Pancreas (tissue), 10 donors: ENCODE data around the gene TLX3. TPM values are rescaled to one million over a fixed set of nuclear protein-coding genes. Genes with fewer than 3 reads are reported as not detected.

Experiments
- ATAC-seq, 4 donors: fragments of 200-7000 bp; cut with Tn5 transposase; one replicate each; pipeline versions ENCODE4 v1.8.0 to v1.9.1; 2020; ENCODE audit warnings: mild to moderate bottlenecking in 4 of 4, moderate library complexity in 4 of 4
- DNase-seq, 6 donors: peaks; one replicate each; pipeline ENCODE4 v3.0.0-alpha.2; 2020
- FAIRE-seq: peaks from 2 replicates; lab custom pipeline; 2012; peaks lifted over from hg19 to GRCh38; lab: Jason Lieb, UNC
- H3K27ac ChIP-seq, 4 donors: fragments of 200-600 bp; sonication (generic); 1 replicate in 3 of 4; 2 replicates in 1 of 4; pipeline versions ENCODE4 v1.5.0 to v1.8.0; 2020
- H3K27me3 ChIP-seq, 4 donors: fragments of 200-600 bp; one replicate each; pipeline ENCODE4 v1.8.0; 2021
- H3K36me3 ChIP-seq, 3 donors: fragments of 200-600 bp; sonication (generic) in 1 of 3; one replicate each; pipeline versions ENCODE4 v1.5.0 to v1.8.0; 2020 to 2021
- H3K4me1 ChIP-seq, 3 donors: fragments of 200-600 bp; one replicate each; pipeline ENCODE4 v1.8.0; 2021
- H3K4me3 ChIP-seq, 4 donors: fragments of 200-600 bp; sonication (generic) in 2 of 4; one replicate each; pipeline versions ENCODE4 v1.5.0 to v1.8.0; 2020 to 2021
- H3K9me3 ChIP-seq, 4 donors: fragments of 200-600 bp; one replicate each; pipeline ENCODE4 v1.8.0; 2021
- CTCF ChIP-seq, 4 donors: fragments of 200-600 bp; sonication (generic) in 3 of 4; IDR thresholded peaks; one replicate each; pipeline versions ENCODE4 v1.5.0 to v1.8.0; 2021; ENCODE audit warnings: antibody characterized with exemption in 4 of 4
- WGBS, 2 donors: extraction: QIAGEN DNeasy Blood & Tissue Kit; methylation state at CpG; one replicate each; pipeline ENCODE4 v1.1.7; 2013; 5-methylcytosine and 5-hydroxymethylcytosine counted together
- intact Hi-C, 3 donors: fragments of 100-400 bp; cut with DNase I; formaldehyde crosslinking; loops; one replicate each; pipeline versions ENCODE4 v1.11.1 to v1.14.2; 2022
- polyA plus RNA-seq, 2 donors: library from polyadenylated mRNA; stranded (reverse); fragments of 200-250 nt; gene quantifications; one replicate each; pipeline ENCODE4 v1.2.3, GENCODE V29; 2013
- total RNA-seq, 6 donors: library from RNA; stranded (reverse); fragmentation: NEBNext Ultra II Directional in 4 of 6; extraction: Animal tissue kit (Norgen Biotek cat#: 25700) in 4 of 6; gene quantifications; one replicate each; pipeline versions ENCODE4 v1.2.1 to v1.2.4, GENCODE V29; 2021 to 2023
- donor health status: healthy with polysubstance abuse.
- donor health status: DM: no; HTN: no; CAD: no; lungs with moderate emphysema.
- donor health status: DM: no; HTN: no; CAD: no.
- donor health status: control.
- donor health status: control.
- donor health status: Bipolar disorder and iron deficiency.
- donor health status: DM: yes; HTN: yes; CAD: no.
- donor health status: DM: no; HTN: no; CAD: no.
- donor health status: DM: no; HTN: no; CAD: no.
- donor health status: DM: yes; HTN: yes; CAD: no.

The TLX3 gene
- total and polyA plus RNA-seq, 8 donors: not detected

GRCh38 chr5:171307789-171308452 is 1.1 kb upstream of the TLX3 start:
- no peak for TF ChIP-seq CTCF (IDR thresholded peaks at IDR 0.05)
- Histone ChIP-seq H3K27me3 (peaks cover 0 to 67% (median 27%) of the 10 kb centered on the region in 4 donors), H3K4me3 (no peak overlapping the region), H3K4me1 (peaks cover 0 to 11% (median 6%) of the 10 kb centered on the region in 3 donors), H3K27ac (no peak overlapping the region), H3K9me3 (no peaks in the 10 kb centered on the region), H3K36me3 (no peaks in the 10 kb centered on the region)
- DNase-seq (no peak), ATAC-seq (no peak), FAIRE-seq (no peak)
- intact Hi-C loops: no loop called here
- 16 to 22% methylated on average over 42 of the region's 42 CpGs for WGBS, 2 donors

GRCh38 chr5:171309276-171310211 is 496 bp downstream of the TLX3 start:
- no peaks in the 10 kb centered on the region for H3K36me3 ChIP-seq
- no peaks in the 10 kb centered on the region for H3K9me3 ChIP-seq
- no peak overlapping the region for H3K4me3 ChIP-seq
- intact Hi-C loops: no loop called here
- FAIRE-seq (no peak), DNase-seq (peak in 1 of 6 donors; percentile 63), ATAC-seq (no peak)
- TF ChIP-seq CTCF (IDR thresholded peaks at IDR 0.05): no peak
- no peak overlapping the region for H3K27ac ChIP-seq
- peaks cover 0 to 73% (median 31%) of the 10 kb centered on the region in 4 donors for H3K27me3 ChIP-seq
- 7% methylated on average over 96 to 106 of the region's 106 CpGs for WGBS, 2 donors
- peaks cover 0 to 11% (median 6%) of the 10 kb centered on the region in 3 donors for H3K4me1 ChIP-seq

- DNase-seq: peak in 2 of 6 donors; percentile 65 to 77
- FAIRE-seq: no peak
- ATAC-seq: peak in 2 of 4 donors; percentile 35 to 40
- no peaks in the 10 kb centered on the region for H3K36me3 ChIP-seq
- H3K9me3 ChIP-seq: no peaks in the 10 kb centered on the region
- 4 to 8% methylated on average over 36 to 41 of the region's 41 CpGs for WGBS, 2 donors
- H3K4me3 ChIP-seq: no peak overlapping the region
- H3K4me1 ChIP-seq: peaks cover 0 to 16% (median 6%) of the 10 kb centered on the region in 3 donors
- intact Hi-C loops: no loop called here
- peak in 2 of 4 donors; percentile 7 to 10 for TF ChIP-seq CTCF (IDR thresholded peaks at IDR 0.05)
- peaks cover 0 to 78% (median 37%) of the 10 kb centered on the region in 4 donors for H3K27me3 ChIP-seq
- no peak overlapping the region for H3K27ac ChIP-seq
Measured at GRCh38 chr5:171310212-171310818, 1.3 kb downstream of the TLX3 start.

GRCh38 chr5:171310819-171311321 is 1.8 kb downstream of the TLX3 start:
- TF ChIP-seq CTCF (IDR thresholded peaks at IDR 0.05): no peak
- 3 to 5% methylated on average over 41 of the region's 41 CpGs for WGBS, 2 donors
- Histone ChIP-seq H3K4me3 (peak overlapping the region in 1 of 4 donors; percentile 25), H3K27ac (no peak overlapping the region), H3K36me3 (no peaks in the 10 kb centered on the region), H3K27me3 (peaks cover 0 to 84% (median 39%) of the 10 kb centered on the region in 4 donors), H3K9me3 (no peaks in the 10 kb centered on the region), H3K4me1 (peaks cover 0 to 20% (median 6%) of the 10 kb centered on the region in 3 donors)
- intact Hi-C loops: no loop called here
- no peak for DNase-seq
- no peak for FAIRE-seq
- ATAC-seq: no peak
